ENCODE data around the gene FGD6. TPM values are rescaled to one million over a fixed set of nuclear protein-coding genes. Genes with fewer than 3 reads are reported as not detected.
"Not testable (repeated sequence)": the region's sequence is repeated elsewhere in the genome, so short reads cannot be mapped to it uniquely, and the experiment has no call there.

Gene FGD6
- total and polyA plus RNA-seq, 2 experiments from 2014 or later, result 12.9 to 32.4 TPM

DNA sequence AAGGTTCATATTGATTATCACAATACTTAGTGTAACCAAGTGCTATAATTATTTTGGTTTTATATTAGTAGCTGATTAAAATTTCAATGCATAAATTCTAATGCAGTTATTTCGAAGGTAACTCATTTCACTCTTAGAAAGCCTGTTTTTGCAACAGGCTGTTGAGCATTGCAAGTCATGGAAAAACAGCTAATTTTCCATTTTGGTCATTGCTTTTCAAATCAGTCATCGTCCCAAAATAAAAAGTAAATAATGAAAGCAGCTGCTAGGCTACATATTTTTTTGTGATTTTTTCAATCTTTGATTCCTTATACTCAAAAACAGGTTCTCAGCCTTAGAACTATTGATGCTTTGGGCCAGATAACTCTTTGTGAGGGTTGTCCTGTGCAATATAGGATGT is 23.3 kb upstream of the FGD6 start:
- peaks cover 10% of the 10 kb centered on the region; the same call in 1 of the 2 replicates for H4K20me1 ChIP-seq (replicated peaks; ENCODE audit: insufficient read depth)
- Mint-ChIP-seq H3K4me3 (no peak overlapping the region), H3K9me3 (peaks cover 13% of the 10 kb centered on the region), H3K36me3 (ENCODE audit: low read depth) (peaks cover 53% of the 10 kb centered on the region), H3K4me1 (peaks cover 4% of the 10 kb centered on the region; the same call in 1 of the 3 replicates), H3K27ac (no peak overlapping the region), H3K27me3 (ENCODE audit: insufficient read depth, low read depth, poor library complexity) (peaks cover 3% of the 10 kb centered on the region)
- H3K79me2 ChIP-seq (replicated peaks; ENCODE audit: insufficient read depth), result peaks cover 93% of the 10 kb centered on the region
- H2AFZ ChIP-seq, result no peak overlapping the region
- ATAC-seq (no peak), DNase-seq (ENCODE audit: low spot score) (no peak)
- no peaks in the 10 kb centered on the region for H3F3A ChIP-seq (replicated peaks; ENCODE audit: low read depth)
- H3K9me2 ChIP-seq (ENCODE audit: insufficient read depth), result no peaks in the 10 kb centered on the region
- no peak overlapping the region for H3K4me3 ChIP-seq
- H3K27me3 ChIP-seq (ENCODE audit: insufficient read depth), result no peaks in the 10 kb centered on the region
- H3K36me3 ChIP-seq (ENCODE audit: insufficient read depth), result no peaks in the 10 kb centered on the region
- H3K27ac ChIP-seq (ENCODE audit: low read depth), result no peak overlapping the region
- H3K4me2 ChIP-seq, result no peak overlapping the region
- no peaks in the 10 kb centered on the region for H3K4me1 ChIP-seq (ENCODE audit: insufficient read depth)
- TF ChIP-seq ETS1 (IDR thresholded peaks at IDR 0.05) (no peak), EZH2 (IDR thresholded peaks at IDR 0.05; ENCODE audit: low read depth, unreplicated experiment) (no peak), NANOG (IDR thresholded peaks at IDR 0.05; ENCODE audit: borderline replicate concordance) (no peak)
- TF ChIP-seq, protein P1, sequence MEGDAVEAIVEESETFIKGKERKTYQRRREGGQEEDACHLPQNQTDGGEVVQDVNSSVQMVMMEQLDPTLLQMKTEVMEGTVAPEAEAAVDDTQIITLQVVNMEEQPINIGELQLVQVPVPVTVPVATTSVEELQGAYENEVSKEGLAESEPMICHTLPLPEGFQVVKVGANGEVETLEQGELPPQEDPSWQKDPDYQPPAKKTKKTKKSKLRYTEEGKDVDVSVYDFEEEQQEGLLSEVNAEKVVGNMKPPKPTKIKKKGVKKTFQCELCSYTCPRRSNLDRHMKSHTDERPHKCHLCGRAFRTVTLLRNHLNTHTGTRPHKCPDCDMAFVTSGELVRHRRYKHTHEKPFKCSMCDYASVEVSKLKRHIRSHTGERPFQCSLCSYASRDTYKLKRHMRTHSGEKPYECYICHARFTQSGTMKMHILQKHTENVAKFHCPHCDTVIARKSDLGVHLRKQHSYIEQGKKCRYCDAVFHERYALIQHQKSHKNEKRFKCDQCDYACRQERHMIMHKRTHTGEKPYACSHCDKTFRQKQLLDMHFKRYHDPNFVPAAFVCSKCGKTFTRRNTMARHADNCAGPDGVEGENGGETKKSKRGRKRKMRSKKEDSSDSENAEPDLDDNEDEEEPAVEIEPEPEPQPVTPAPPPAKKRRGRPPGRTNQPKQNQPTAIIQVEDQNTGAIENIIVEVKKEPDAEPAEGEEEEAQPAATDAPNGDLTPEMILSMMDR (conservative IDR thresholded peaks at IDR 0.05; ENCODE audit: low read depth in 2 of 2), result no peak
- TF ChIP-seq, protein P2, sequence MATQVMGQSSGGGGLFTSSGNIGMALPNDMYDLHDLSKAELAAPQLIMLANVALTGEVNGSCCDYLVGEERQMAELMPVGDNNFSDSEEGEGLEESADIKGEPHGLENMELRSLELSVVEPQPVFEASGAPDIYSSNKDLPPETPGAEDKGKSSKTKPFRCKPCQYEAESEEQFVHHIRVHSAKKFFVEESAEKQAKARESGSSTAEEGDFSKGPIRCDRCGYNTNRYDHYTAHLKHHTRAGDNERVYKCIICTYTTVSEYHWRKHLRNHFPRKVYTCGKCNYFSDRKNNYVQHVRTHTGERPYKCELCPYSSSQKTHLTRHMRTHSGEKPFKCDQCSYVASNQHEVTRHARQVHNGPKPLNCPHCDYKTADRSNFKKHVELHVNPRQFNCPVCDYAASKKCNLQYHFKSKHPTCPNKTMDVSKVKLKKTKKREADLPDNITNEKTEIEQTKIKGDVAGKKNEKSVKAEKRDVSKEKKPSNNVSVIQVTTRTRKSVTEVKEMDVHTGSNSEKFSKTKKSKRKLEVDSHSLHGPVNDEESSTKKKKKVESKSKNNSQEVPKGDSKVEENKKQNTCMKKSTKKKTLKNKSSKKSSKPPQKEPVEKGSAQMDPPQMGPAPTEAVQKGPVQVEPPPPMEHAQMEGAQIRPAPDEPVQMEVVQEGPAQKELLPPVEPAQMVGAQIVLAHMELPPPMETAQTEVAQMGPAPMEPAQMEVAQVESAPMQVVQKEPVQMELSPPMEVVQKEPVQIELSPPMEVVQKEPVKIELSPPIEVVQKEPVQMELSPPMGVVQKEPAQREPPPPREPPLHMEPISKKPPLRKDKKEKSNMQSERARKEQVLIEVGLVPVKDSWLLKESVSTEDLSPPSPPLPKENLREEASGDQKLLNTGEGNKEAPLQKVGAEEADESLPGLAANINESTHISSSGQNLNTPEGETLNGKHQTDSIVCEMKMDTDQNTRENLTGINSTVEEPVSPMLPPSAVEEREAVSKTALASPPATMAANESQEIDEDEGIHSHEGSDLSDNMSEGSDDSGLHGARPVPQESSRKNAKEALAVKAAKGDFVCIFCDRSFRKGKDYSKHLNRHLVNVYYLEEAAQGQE (IDR thresholded peaks at IDR 0.05; ENCODE audit: unreplicated experiment), result no peak

- H4K20me1 ChIP-seq (replicated peaks; ENCODE audit: insufficient read depth); H3K27me3 ChIP-seq (ENCODE audit: insufficient read depth); H3K27ac Mint-ChIP-seq; H3K27me3 Mint-ChIP-seq (ENCODE audit: insufficient read depth, low read depth, poor library complexity); H3K4me3 Mint-ChIP-seq; H3K4me2 ChIP-seq; H3K4me1 Mint-ChIP-seq; H3K4me1 ChIP-seq (ENCODE audit: insufficient read depth); H3F3A ChIP-seq (replicated peaks; ENCODE audit: low read depth); ATAC-seq; H3K36me3 ChIP-seq (ENCODE audit: insufficient read depth); H3K4me3 ChIP-seq; H3K9me2 ChIP-seq (ENCODE audit: insufficient read depth); DNase-seq (ENCODE audit: low spot score); H3K27ac ChIP-seq (ENCODE audit: low read depth); H2AFZ ChIP-seq: not testable (repeated sequence)
- Mint-ChIP-seq H3K9me3 (peaks cover 13% of the 10 kb centered on the region), H3K36me3 (ENCODE audit: low read depth) (peaks cover 53% of the 10 kb centered on the region)
- H3K79me2 ChIP-seq (replicated peaks; ENCODE audit: insufficient read depth), result peaks cover 86% of the 10 kb centered on the region
Measured at GRCh38 chr12:95239835-95240234, 22.6 kb upstream of the FGD6 start.
